ENCODE measurements around the gene IRF8. TPM values are rescaled to one million over a fixed set of nuclear protein-coding genes. Genes with fewer than 3 reads are reported as not detected.

The IRF8 gene
- total RNA-seq, 3 donors from 2014 or later: 16.7 to 121 (median 20.2) TPM

GRCh38 chr16:85923153-85924021 is 24.4 kb downstream of the IRF8 start:
- Histone ChIP-seq H3K9me3 (no peaks in the 10 kb centered on the region), H3K27ac (no peak overlapping the region), H3K27me3 (no peaks in the 10 kb centered on the region), H3K4me3 (no peak overlapping the region), H3K36me3 (no peaks in the 10 kb centered on the region), H3K4me1 (no peaks in the 10 kb centered on the region)
- no peak for TF ChIP-seq CTCF (IDR thresholded peaks at IDR 0.05)
- no peak for TF ChIP-seq POLR2AphosphoS5 (IDR thresholded peaks at IDR 0.05)
- no peak for TF ChIP-seq POLR2A (IDR thresholded peaks at IDR 0.05)
- intact Hi-C loops (cut with DNase I; ENCODE audit: low total_unique reads): no loop called here
- DNase-seq (ENCODE audit: low spot score in 2 of 2): no peak

GRCh38 chr16:85924675-85925074 is 25.7 kb downstream of the IRF8 start:
- no peak overlapping the region for H3K27ac ChIP-seq
- no peak for DNase-seq (ENCODE audit: low spot score in 2 of 2)
- H3K9me3 ChIP-seq: no peaks in the 10 kb centered on the region
- H3K4me1 ChIP-seq: no peaks in the 10 kb centered on the region
- H3K4me3 ChIP-seq: no peak overlapping the region
- H3K36me3 ChIP-seq: no peaks in the 10 kb centered on the region
- H3K27me3 ChIP-seq: peaks cover 0 to 6% of the 10 kb centered on the region in 2 donors
- intact Hi-C loops (cut with DNase I; ENCODE audit: low total_unique reads): no loop called here
- TF ChIP-seq CTCF (IDR thresholded peaks at IDR 0.05) (no peak), POLR2AphosphoS5 (IDR thresholded peaks at IDR 0.05) (no peak)

GRCh38 chr16:85926370-85926769 is 27.4 kb downstream of the IRF8 start:
- peaks cover 0 to 23% of the 10 kb centered on the region in 2 donors for H3K27me3 ChIP-seq
- no peak overlapping the region for H3K27ac ChIP-seq
- DNase-seq (ENCODE audit: low spot score in 2 of 2): no peak
- no peaks in the 10 kb centered on the region for H3K4me1 ChIP-seq
- no peaks in the 10 kb centered on the region for H3K36me3 ChIP-seq
- no peak overlapping the region for H3K4me3 ChIP-seq
- TF ChIP-seq POLR2A (IDR thresholded peaks at IDR 0.05) (no peak), POLR2AphosphoS5 (IDR thresholded peaks at IDR 0.05) (no peak), CTCF (IDR thresholded peaks at IDR 0.05) (no peak)
- no peaks in the 10 kb centered on the region for H3K9me3 ChIP-seq
- intact Hi-C loops (cut with DNase I; ENCODE audit: low total_unique reads): no loop called here

GRCh38 chr16:85927371-85927770 is 28.4 kb downstream of the IRF8 start:
- TF ChIP-seq CTCF (IDR thresholded peaks at IDR 0.05) (no peak), POLR2AphosphoS5 (IDR thresholded peaks at IDR 0.05) (no peak), POLR2A (IDR thresholded peaks at IDR 0.05) (no peak)
- H3K36me3 ChIP-seq: no peaks in the 10 kb centered on the region
- no peaks in the 10 kb centered on the region for H3K9me3 ChIP-seq
- H3K27ac ChIP-seq: no peak overlapping the region
- H3K4me3 ChIP-seq: no peak overlapping the region
- H3K27me3 ChIP-seq: peaks cover 0 to 23% of the 10 kb centered on the region in 2 donors
- intact Hi-C loops (cut with DNase I; ENCODE audit: low total_unique reads): no loop called here
- DNase-seq (ENCODE audit: low spot score in 2 of 2): no peak
- no peaks in the 10 kb centered on the region for H3K4me1 ChIP-seq

- Histone ChIP-seq H3K4me3 (no peak overlapping the region), H3K4me1 (no peaks in the 10 kb centered on the region), H3K9me3 (no peaks in the 10 kb centered on the region), H3K36me3 (no peaks in the 10 kb centered on the region), H3K27me3 (peaks cover 0 to 23% of the 10 kb centered on the region in 2 donors), H3K27ac (no peak overlapping the region)
- no peak for DNase-seq (ENCODE audit: low spot score in 2 of 2)
- intact Hi-C loops (cut with DNase I; ENCODE audit: low total_unique reads): no loop called here
- TF ChIP-seq POLR2A (IDR thresholded peaks at IDR 0.05): no peak
- no peak for TF ChIP-seq POLR2AphosphoS5 (IDR thresholded peaks at IDR 0.05)
- TF ChIP-seq CTCF (IDR thresholded peaks at IDR 0.05): no peak
Measured at GRCh38 chr16:85927959-85928358, 29.0 kb downstream of the IRF8 start.
